Uterus (tissue), 4 donors: ENCODE measurements around the gene OPCML. TPM values are rescaled to one million over a fixed set of nuclear protein-coding genes. Genes with fewer than 3 reads are reported as not detected.

ENCODE experiments used
- DNase-seq, 2 donors: peaks; one replicate each; pipeline ENCODE4 v3.0.0-alpha.2; 2019 to 2020
- H3K27ac ChIP-seq, 2 donors: fragments of 200-600 bp; sonication (generic); 1 replicate in 1 of 2; 2 replicates in 1 of 2; pipeline ENCODE4 v1.5.1; 2016 to 2018
- H3K27me3 ChIP-seq, 2 donors: fragments of 200-600 bp; sonication (generic); one replicate each; pipeline ENCODE4 v1.5.1; 2018 to 2019; ENCODE audit warnings: control low read depth in 1 of 2
- H3K36me3 ChIP-seq, 2 donors: fragments of 200-600 bp; sonication (generic); one replicate each; pipeline ENCODE4 v1.5.1; 2019; ENCODE audit warnings: control low read depth in 1 of 2
- H3K4me1 ChIP-seq, 2 donors: fragments of 200-600 bp; sonication (generic); one replicate each; pipeline ENCODE4 v1.5.1; 2018 to 2019; ENCODE audit warnings: control low read depth in 1 of 2
- H3K4me3 ChIP-seq, 2 donors: fragments of 200-600 bp; sonication (generic); 1 replicate in 1 of 2; 2 replicates in 1 of 2; pipeline ENCODE4 v1.5.1; 2018 to 2019; ENCODE audit warnings: mild to moderate bottlenecking in 1 of 2
- H3K9me3 ChIP-seq, 2 donors: fragments of 200-600 bp; sonication (generic); one replicate each; pipeline ENCODE4 v1.5.1; 2019; ENCODE audit warnings: control low read depth in 1 of 2
- CTCF ChIP-seq, 4 experiments: fragments of 200-600 bp in 2 of 4; fragments of 450-650 bp in 2 of 4; sonication (generic) in 2 of 4; IDR thresholded peaks; one replicate each; pipeline ENCODE4 v1.5.1; 2016 to 2019; ENCODE audit warnings: antibody characterized with exemption in 4 of 4, mild to moderate bottlenecking in 2 of 4, moderate library complexity in 1 of 4
- POLR2A ChIP-seq, 2 donors: fragments of 450-650 bp; IDR thresholded peaks; one replicate each; pipeline ENCODE4 v1.6.1; 2016; ENCODE audit warnings: antibody characterized with exemption in 2 of 2, mild to moderate bottlenecking in 1 of 2, moderate library complexity in 1 of 2
- intact Hi-C: fragments of 100-400 bp; cut with DNase I; formaldehyde crosslinking; loops from one replicate; pipeline ENCODE4 v1.15.1; 2023; ENCODE audit warnings: low total_unique reads
- total RNA-seq, 4 donors: library from RNA; depleted of rRNA in 3 of 4; stranded (reverse); fragments of >200 nt in 3 of 4; gene quantifications; one replicate each; pipeline versions ENCODE4 v1.1.0 to v1.2.4, GENCODE V29; 2014 to 2023
- donor health status: DM: yes; HTN: yes; CAD: no.

Gene OPCML
- total RNA-seq, 4 donors from 2014 or later: under 0.01 to 3.9 (median 1.7) TPM

- no peak for DNase-seq
- Histone ChIP-seq H3K4me1 (no peaks in the 10 kb centered on the region), H3K27ac (no peak overlapping the region), H3K27me3 (no peaks in the 10 kb centered on the region), H3K36me3 (no peaks in the 10 kb centered on the region), H3K9me3 (no peaks in the 10 kb centered on the region), H3K4me3 (no peak overlapping the region)
- TF ChIP-seq POLR2A (IDR thresholded peaks at IDR 0.05): no peak
- no peak for TF ChIP-seq CTCF (IDR thresholded peaks at IDR 0.05)
- intact Hi-C loops: no loop called here
These were observed 707.7 kb downstream of the OPCML start for GRCh38 chr11:132824642-132825041.

GRCh38 chr11:132822276-132822675 is 710.0 kb downstream of the OPCML start:
- no peak overlapping the region for H3K27ac ChIP-seq
- H3K4me1 ChIP-seq: no peaks in the 10 kb centered on the region
- no peaks in the 10 kb centered on the region for H3K9me3 ChIP-seq
- H3K27me3 ChIP-seq: no peaks in the 10 kb centered on the region
- DNase-seq: no peak
- intact Hi-C loops: no loop called here
- H3K36me3 ChIP-seq: no peaks in the 10 kb centered on the region
- TF ChIP-seq POLR2A (IDR thresholded peaks at IDR 0.05) (no peak), CTCF (IDR thresholded peaks at IDR 0.05) (no peak)
- no peak overlapping the region for H3K4me3 ChIP-seq

GRCh38 chr11:132821499-132821898 is 710.8 kb downstream of the OPCML start:
- Histone ChIP-seq H3K27ac (no peak overlapping the region), H3K9me3 (no peaks in the 10 kb centered on the region), H3K4me3 (no peak overlapping the region), H3K36me3 (no peaks in the 10 kb centered on the region), H3K27me3 (no peaks in the 10 kb centered on the region), H3K4me1 (no peaks in the 10 kb centered on the region)
- DNase-seq: no peak
- intact Hi-C loops: no loop called here
- TF ChIP-seq CTCF (IDR thresholded peaks at IDR 0.05): no peak
- no peak for TF ChIP-seq POLR2A (IDR thresholded peaks at IDR 0.05)

- H3K27ac ChIP-seq: no peak overlapping the region
- intact Hi-C loops: no loop called here
- H3K27me3 ChIP-seq: no peaks in the 10 kb centered on the region
- TF ChIP-seq CTCF (IDR thresholded peaks at IDR 0.05) (no peak), POLR2A (IDR thresholded peaks at IDR 0.05) (no peak)
- no peak overlapping the region for H3K4me3 ChIP-seq
- H3K4me1 ChIP-seq: no peaks in the 10 kb centered on the region
- no peaks in the 10 kb centered on the region for H3K36me3 ChIP-seq
- no peak for DNase-seq
- no peaks in the 10 kb centered on the region for H3K9me3 ChIP-seq
These were observed 711.3 kb downstream of the OPCML start for GRCh38 chr11:132821014-132821413.

- intact Hi-C loops: no loop called here
- Histone ChIP-seq H3K27me3 (no peaks in the 10 kb centered on the region), H3K36me3 (no peaks in the 10 kb centered on the region), H3K4me3 (no peak overlapping the region), H3K9me3 (no peaks in the 10 kb centered on the region), H3K4me1 (no peaks in the 10 kb centered on the region), H3K27ac (no peak overlapping the region)
- DNase-seq: no peak
- TF ChIP-seq POLR2A (IDR thresholded peaks at IDR 0.05): no peak
- no peak for TF ChIP-seq CTCF (IDR thresholded peaks at IDR 0.05)
These were observed 713.4 kb downstream of the OPCML start for GRCh38 chr11:132818951-132819350.
